Activated CD4-positive, alpha-beta T cell treated with anti-CD3 and anti-CD28 coated beads, Interleukin-2, amount 10 ng/mL, durations not matched to agents 7 days and 5 days (primary cell): Measurements from ENCODE around the gene S1PR3. TPM values are rescaled to one million over a fixed set of nuclear protein-coding genes. Genes with fewer than 3 reads are reported as not detected.

Source experiments
- CTCF ChIA-PET: fragments of 350-600 bp; sonication (Branson Sonifier 250); formaldehyde crosslinking; loops from one replicate; lab custom pipeline; 2021; ENCODE audit warnings: antibody characterized with exemption; lab: Charles Lee
- POLR2A ChIA-PET: fragments of 350-600 bp; sonication (Branson Sonifier 250); formaldehyde crosslinking; loops from one replicate; lab custom pipeline; 2021; ENCODE audit warnings: antibody characterized with exemption; lab: Charles Lee
- DNase-seq: peaks from one replicate; pipeline ENCODE4 v3.0.0-alpha.2; 2020
- H3K27ac Mint-ChIP-seq: one replicate; pipeline ENCODE4 v1.8.0; 2021; ENCODE audit warnings: mild to moderate bottlenecking, moderate library complexity, mixed read lengths
- H3K27me3 Mint-ChIP-seq: one replicate; pipeline ENCODE4 v1.8.0; 2021; ENCODE audit warnings: mixed read lengths
- H3K36me3 Mint-ChIP-seq: one replicate; pipeline ENCODE4 v1.8.0; 2021; ENCODE audit warnings: low read depth, mixed read lengths
- H3K4me1 Mint-ChIP-seq: one replicate; pipeline ENCODE4 v1.8.0; 2021; ENCODE audit warnings: mixed read lengths
- H3K4me3 Mint-ChIP-seq: one replicate; pipeline ENCODE4 v1.8.0; 2021; ENCODE audit warnings: mild to moderate bottlenecking, moderate library complexity, mixed read lengths
- H3K9me3 Mint-ChIP-seq: one replicate; pipeline ENCODE4 v1.8.0; 2021; ENCODE audit warnings: mixed read lengths
- total RNA-seq, 2 experiments: library from RNA; stranded (reverse); gene quantifications; one replicate each; pipeline ENCODE4 v1.2.3, GENCODE V29; 2021

Gene S1PR3
- total RNA-seq, 2 experiments from 2014 or later = 0.12 to 0.15 TPM

- Mint-ChIP-seq H3K9me3 (no peaks in the 10 kb centered on the region), H3K36me3 (no peaks in the 10 kb centered on the region), H3K4me1 (no peaks in the 10 kb centered on the region), H3K27ac (no peak overlapping the region), H3K4me3 (no peak overlapping the region), H3K27me3 (peaks cover 10% of the 10 kb centered on the region)
- ChIA-PET CTCF (no interaction called here), POLR2A (no interaction called here)
- DNase-seq = no peak
Measured at GRCh38 chr9:89044104-89044503, 52.8 kb downstream of the S1PR3 start.

GRCh38 chr9:89044881-89045280, 53.6 kb downstream of the S1PR3 start:
- H3K36me3 Mint-ChIP-seq = no peaks in the 10 kb centered on the region
- no peak overlapping the region for H3K4me3 Mint-ChIP-seq
- no peak for DNase-seq
- H3K27me3 Mint-ChIP-seq = peaks cover 13% of the 10 kb centered on the region
- CTCF ChIA-PET = no interaction called here
- POLR2A ChIA-PET = no interaction called here
- H3K9me3 Mint-ChIP-seq = no peaks in the 10 kb centered on the region
- H3K27ac Mint-ChIP-seq = no peak overlapping the region
- no peaks in the 10 kb centered on the region for H3K4me1 Mint-ChIP-seq

GRCh38 chr9:89046832-89047231, 55.6 kb downstream of the S1PR3 start:
- Mint-ChIP-seq H3K9me3 (no peaks in the 10 kb centered on the region), H3K36me3 (no peaks in the 10 kb centered on the region), H3K4me1 (no peaks in the 10 kb centered on the region), H3K27me3 (peaks cover 10% of the 10 kb centered on the region), H3K27ac (no peak overlapping the region), H3K4me3 (no peak overlapping the region)
- DNase-seq = no peak
- ChIA-PET POLR2A (no interaction called here), CTCF (no interaction called here)

GRCh38 chr9:89047667-89048066, 56.4 kb downstream of the S1PR3 start:
- peaks cover 10% of the 10 kb centered on the region for H3K27me3 Mint-ChIP-seq
- H3K4me3 Mint-ChIP-seq = no peak overlapping the region
- no peaks in the 10 kb centered on the region for H3K4me1 Mint-ChIP-seq
- H3K36me3 Mint-ChIP-seq = no peaks in the 10 kb centered on the region
- no peak for DNase-seq
- H3K9me3 Mint-ChIP-seq = no peaks in the 10 kb centered on the region
- ChIA-PET CTCF (no interaction called here), POLR2A (no interaction called here)
- H3K27ac Mint-ChIP-seq = no peak overlapping the region

DNA sequence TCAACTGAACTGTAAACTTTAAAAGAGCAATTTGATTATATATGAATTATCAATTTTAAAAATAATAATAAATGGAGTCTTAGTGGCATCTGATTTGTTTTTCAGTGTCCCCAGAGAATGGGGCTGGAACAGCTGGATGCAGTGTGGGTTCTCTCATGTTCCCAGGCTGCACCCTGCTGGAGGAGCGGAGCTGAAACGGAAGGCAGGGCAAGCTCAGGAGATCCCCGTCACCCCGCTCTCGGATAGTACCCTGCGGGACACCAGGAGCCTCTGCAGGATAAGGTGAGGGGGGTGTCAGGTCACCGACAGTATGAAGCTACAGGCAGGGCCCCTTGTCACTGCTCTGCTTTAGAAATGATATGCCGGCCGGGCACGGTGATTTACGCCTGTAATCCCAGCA, 57.3 kb downstream of the S1PR3 start:
- DNase-seq = no peak
- Mint-ChIP-seq H3K27me3 (peaks cover 10% of the 10 kb centered on the region), H3K9me3 (no peaks in the 10 kb centered on the region), H3K4me1 (no peaks in the 10 kb centered on the region), H3K27ac (no peak overlapping the region), H3K36me3 (no peaks in the 10 kb centered on the region), H3K4me3 (no peak overlapping the region)
- CTCF ChIA-PET = no interaction called here
- POLR2A ChIA-PET = no interaction called here

DNA sequence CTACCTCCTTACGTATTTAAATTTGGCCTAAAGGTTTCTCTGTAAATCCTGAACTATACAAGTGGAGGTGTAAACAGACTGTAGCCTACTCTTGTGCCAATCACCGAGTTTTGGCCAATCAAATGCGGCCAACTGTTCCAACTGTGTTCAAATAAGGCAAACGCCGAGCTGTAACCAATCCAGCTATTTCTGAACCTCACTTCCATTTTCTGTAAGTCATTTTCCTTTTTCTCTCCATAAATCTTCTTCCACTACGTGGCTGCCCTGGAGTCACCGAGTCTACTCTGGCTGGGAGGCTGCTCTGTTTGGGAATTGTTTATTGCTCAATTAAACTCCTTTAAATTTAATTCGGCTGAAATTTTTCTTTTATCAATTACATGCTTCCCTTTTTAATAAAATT, 58.4 kb downstream of the S1PR3 start:
- POLR2A ChIA-PET = no interaction called here
- H3K36me3 Mint-ChIP-seq = no peaks in the 10 kb centered on the region
- H3K9me3 Mint-ChIP-seq = no peaks in the 10 kb centered on the region
- peaks cover 10% of the 10 kb centered on the region for H3K27me3 Mint-ChIP-seq
- H3K4me3 Mint-ChIP-seq = no peak overlapping the region
- no peak overlapping the region for H3K27ac Mint-ChIP-seq
- CTCF ChIA-PET = no interaction called here
- H3K4me1 Mint-ChIP-seq = no peaks in the 10 kb centered on the region
- DNase-seq = no peak

DNA sequence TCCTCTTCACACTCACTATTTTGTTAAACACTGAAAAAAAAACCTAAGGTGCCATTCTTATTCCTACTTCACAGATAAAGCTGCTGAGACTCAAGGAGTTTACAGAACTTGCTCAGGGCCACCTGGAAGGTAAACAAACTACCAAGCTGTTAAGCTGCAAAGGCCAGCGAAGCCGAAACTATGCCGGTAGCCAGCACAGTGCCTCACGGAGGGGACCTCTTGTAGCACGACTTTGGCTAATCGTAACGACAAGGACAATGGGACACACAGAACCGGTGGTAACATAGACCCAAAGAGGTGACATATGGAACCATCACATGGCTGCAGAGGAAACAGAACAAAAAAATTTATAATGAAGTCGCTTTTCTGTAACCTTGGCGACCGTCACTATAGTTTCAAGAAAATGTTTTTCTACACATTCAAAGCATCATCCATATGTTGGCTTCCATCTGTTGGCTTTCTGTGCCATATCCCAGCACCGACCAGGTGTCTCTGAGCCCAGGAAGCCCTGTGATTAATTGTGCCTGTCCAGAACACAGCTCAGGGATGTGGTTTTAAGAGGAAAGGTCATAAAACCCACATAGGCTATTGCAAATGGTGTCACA, 60.3 kb downstream of the S1PR3 start:
- Mint-ChIP-seq H3K27ac (no peak overlapping the region), H3K4me3 (no peak overlapping the region), H3K4me1 (no peaks in the 10 kb centered on the region), H3K27me3 (peaks cover 13% of the 10 kb centered on the region), H3K9me3 (no peaks in the 10 kb centered on the region), H3K36me3 (no peaks in the 10 kb centered on the region)
- no peak for DNase-seq
- POLR2A ChIA-PET = no interaction called here
- CTCF ChIA-PET = no interaction called here

DNA sequence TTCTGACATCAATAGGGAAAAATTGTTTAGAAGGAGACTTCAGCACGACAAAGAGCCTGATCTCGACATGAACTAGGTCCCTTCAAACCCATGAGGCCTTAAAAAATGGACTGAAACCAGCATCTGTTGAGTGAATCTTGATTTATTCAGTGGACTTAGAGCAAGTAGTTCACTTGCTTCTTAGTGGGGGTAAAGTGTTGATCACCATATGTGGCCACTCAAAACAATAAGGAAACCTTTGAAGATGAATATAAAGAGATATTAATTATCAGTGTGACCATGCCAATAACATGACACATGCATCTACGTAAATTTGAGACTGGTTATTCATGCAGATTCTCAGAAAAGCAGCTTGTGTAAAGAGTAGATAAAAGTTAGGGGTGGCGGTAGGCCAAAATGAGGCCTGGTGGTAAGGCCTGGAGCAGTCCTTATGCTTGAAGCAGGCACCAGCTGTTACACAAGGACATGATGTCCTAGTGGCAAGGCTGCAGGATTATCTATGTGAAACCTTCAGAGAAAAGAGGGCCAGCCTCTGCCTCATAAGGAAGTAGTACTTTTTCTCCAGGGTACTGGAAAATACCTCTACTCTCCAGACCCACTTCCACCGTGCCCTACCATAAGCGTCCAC, 61.3 kb downstream of the S1PR3 start:
- H3K9me3 Mint-ChIP-seq = no peaks in the 10 kb centered on the region
- CTCF ChIA-PET = no interaction called here

DNA sequence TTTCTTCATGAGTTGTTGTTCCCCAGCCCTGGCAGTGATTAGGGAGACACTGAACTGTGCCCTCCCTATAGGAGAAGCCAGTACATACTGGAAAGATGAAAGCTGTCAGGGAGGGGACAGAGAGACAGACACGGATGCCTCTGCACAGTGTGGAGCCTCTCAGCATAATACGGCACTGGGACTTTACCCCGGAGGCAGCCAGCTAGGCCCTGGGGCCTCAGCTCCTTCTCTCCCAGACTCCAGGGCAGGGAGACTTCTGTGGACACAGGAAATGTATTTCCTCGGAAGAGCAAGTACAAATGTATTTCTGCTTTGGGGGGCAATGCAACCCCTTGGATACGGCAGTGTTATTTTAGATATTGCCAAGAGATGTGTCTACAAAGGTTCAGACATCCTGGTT, 62.0 kb downstream of the S1PR3 start:
- peaks cover 7% of the 10 kb centered on the region for H3K27me3 Mint-ChIP-seq
- H3K36me3 Mint-ChIP-seq = no peaks in the 10 kb centered on the region
- ChIA-PET CTCF (no interaction called here), POLR2A (no interaction called here)
- no peaks in the 10 kb centered on the region for H3K4me1 Mint-ChIP-seq
- no peak for DNase-seq
- no peaks in the 10 kb centered on the region for H3K9me3 Mint-ChIP-seq
- H3K4me3 Mint-ChIP-seq = no peak overlapping the region
- no peak overlapping the region for H3K27ac Mint-ChIP-seq

More for the DNA sequence above, 61.3 kb downstream of the S1PR3 start:
- Mint-ChIP-seq H3K27me3 (peaks cover 8% of the 10 kb centered on the region), H3K27ac (no peak overlapping the region), H3K36me3 (no peaks in the 10 kb centered on the region), H3K4me1 (no peaks in the 10 kb centered on the region), H3K4me3 (no peak overlapping the region)
- POLR2A ChIA-PET = no interaction called here
- DNase-seq = no peak

Other genes with a start within 250 kb of the S1PR3 start
- gene SHC3, start 187.3 kb downstream of the S1PR3 start, total RNA-seq = not detected